Gastrocnemius medialis (tissue), 4 donors: ENCODE measurements around the gene RRP7A. TPM values are rescaled to one million over a fixed set of nuclear protein-coding genes. Genes with fewer than 3 reads are reported as not detected.
A peak's percentile ranks its signal among the peaks of the same experiment; 100 is the strongest.
"Not testable (repeated sequence)": the region's sequence is repeated elsewhere in the genome, so short reads cannot be mapped to it uniquely, and the experiment has no call there.

Source experiments
- ATAC-seq, 2 donors: fragments of 150-250 bp; one replicate each; pipeline ENCODE4 v1.9.1; 2016
- DNase-seq, 2 donors: peaks; one replicate each; pipeline ENCODE4 v3.0.0-alpha.2; 2019
- H3K27ac ChIP-seq, 4 donors: fragments of 200-600 bp; sonication (generic); 1 replicate in 1 of 4; 2 replicates in 3 of 4; pipeline ENCODE4 v1.5.1; 2016 to 2018; ENCODE audit warnings: mild to moderate bottlenecking in 2 of 4, moderate library complexity in 1 of 4
- H3K27me3 ChIP-seq, 3 donors: fragments of 200-600 bp; sonication (generic) in 2 of 3; 1 replicate in 1 of 3; 2 replicates in 2 of 3; pipeline versions ENCODE4 v1.5.1 to v1.6.0; 2016 to 2019; ENCODE audit warnings: mild to moderate bottlenecking in 1 of 3, moderate library complexity in 1 of 3
- H3K36me3 ChIP-seq, 2 donors: fragments of 200-600 bp; sonication (generic) in 1 of 2; one replicate each; pipeline ENCODE4 v1.5.1; 2017 to 2018
- H3K4me1 ChIP-seq, 2 donors: fragments of 200-600 bp; sonication (generic) in 1 of 2; one replicate each; pipeline ENCODE4 v1.5.1; 2016 to 2017; ENCODE audit warnings: mild to moderate bottlenecking in 2 of 2
- H3K4me3 ChIP-seq, 4 donors: fragments of 200-600 bp; sonication (generic) in 3 of 4; 1 replicate in 1 of 4; 2 replicates in 3 of 4; pipeline ENCODE4 v1.5.1; 2016 to 2019; ENCODE audit warnings: mild to moderate bottlenecking in 2 of 4
- H3K9me3 ChIP-seq, 3 donors: fragments of 200-600 bp; sonication (generic) in 2 of 3; 1 replicate in 1 of 3; 2 replicates in 2 of 3; pipeline ENCODE4 v1.5.1; 2016 to 2019
- POLR2A ChIP-seq, 2 donors: fragments of 450-650 bp; IDR thresholded peaks; one replicate each; pipeline ENCODE4 v1.6.1; 2017; ENCODE audit warnings: antibody characterized with exemption in 2 of 2, mild to moderate bottlenecking in 2 of 2, moderate library complexity in 2 of 2
- in situ Hi-C, 4 donors: fragments of 200-750 bp; cut with MboI; loops; one replicate each; pipeline versions ENCODE4 v1.15.0 to v1.8.0; 2017; ENCODE audit warnings: low sequenced_read_pairs in 4 of 4
- intact Hi-C: fragments of 100-400 bp; cut with DNase I; formaldehyde crosslinking; loops from one replicate; pipeline ENCODE4 v1.15.1; 2023; ENCODE audit warnings: low total_unique reads
- total RNA-seq, 4 donors: library from RNA; depleted of rRNA; stranded (reverse); fragments of >200 nt; gene quantifications; one replicate each; pipeline versions ENCODE4 v1.1.0 to v1.2.3, GENCODE V29; 2016
- TF ChIP-seq, protein P1 (sequence below), 5 experiments: fragments of 450-650 bp in 3 of 5; fragments of 200-600 bp in 2 of 5; sonication (generic) in 2 of 5; IDR thresholded peaks in 4 of 5; conservative IDR thresholded peaks in 1 of 5; 1 replicate in 4 of 5; 2 replicates in 1 of 5; pipeline ENCODE4 v1.5.1; 2016 to 2019; ENCODE audit warnings: antibody characterized with exemption in 5 of 5, mild to moderate bottlenecking in 3 of 5, moderate library complexity in 3 of 5

The RRP7A gene
- total RNA-seq, 4 donors from 2014 or later, result 11.9 to 27.3 (median 15.8) TPM

- Histone ChIP-seq H3K27ac (no peak overlapping the region), H3K9me3 (no peaks in the 10 kb centered on the region), H3K36me3 (no peaks in the 10 kb centered on the region), H3K27me3 (no peaks in the 10 kb centered on the region), H3K4me1 (no peaks in the 10 kb centered on the region), H3K4me3 (no peak overlapping the region)
- TF ChIP-seq, protein P1, sequence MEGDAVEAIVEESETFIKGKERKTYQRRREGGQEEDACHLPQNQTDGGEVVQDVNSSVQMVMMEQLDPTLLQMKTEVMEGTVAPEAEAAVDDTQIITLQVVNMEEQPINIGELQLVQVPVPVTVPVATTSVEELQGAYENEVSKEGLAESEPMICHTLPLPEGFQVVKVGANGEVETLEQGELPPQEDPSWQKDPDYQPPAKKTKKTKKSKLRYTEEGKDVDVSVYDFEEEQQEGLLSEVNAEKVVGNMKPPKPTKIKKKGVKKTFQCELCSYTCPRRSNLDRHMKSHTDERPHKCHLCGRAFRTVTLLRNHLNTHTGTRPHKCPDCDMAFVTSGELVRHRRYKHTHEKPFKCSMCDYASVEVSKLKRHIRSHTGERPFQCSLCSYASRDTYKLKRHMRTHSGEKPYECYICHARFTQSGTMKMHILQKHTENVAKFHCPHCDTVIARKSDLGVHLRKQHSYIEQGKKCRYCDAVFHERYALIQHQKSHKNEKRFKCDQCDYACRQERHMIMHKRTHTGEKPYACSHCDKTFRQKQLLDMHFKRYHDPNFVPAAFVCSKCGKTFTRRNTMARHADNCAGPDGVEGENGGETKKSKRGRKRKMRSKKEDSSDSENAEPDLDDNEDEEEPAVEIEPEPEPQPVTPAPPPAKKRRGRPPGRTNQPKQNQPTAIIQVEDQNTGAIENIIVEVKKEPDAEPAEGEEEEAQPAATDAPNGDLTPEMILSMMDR (IDR thresholded peaks at IDR 0.05 in 4 of 5, conservative IDR thresholded peaks at IDR 0.05 in 1 of 5), result no peak
- intact Hi-C loops, result no loop called here
- ATAC-seq (no peak), DNase-seq (no peak)
- in situ Hi-C loops, result no loop called here
Measured at GRCh38 chr22:42547562-42547961, 28.0 kb upstream of the RRP7A start.

DNA sequence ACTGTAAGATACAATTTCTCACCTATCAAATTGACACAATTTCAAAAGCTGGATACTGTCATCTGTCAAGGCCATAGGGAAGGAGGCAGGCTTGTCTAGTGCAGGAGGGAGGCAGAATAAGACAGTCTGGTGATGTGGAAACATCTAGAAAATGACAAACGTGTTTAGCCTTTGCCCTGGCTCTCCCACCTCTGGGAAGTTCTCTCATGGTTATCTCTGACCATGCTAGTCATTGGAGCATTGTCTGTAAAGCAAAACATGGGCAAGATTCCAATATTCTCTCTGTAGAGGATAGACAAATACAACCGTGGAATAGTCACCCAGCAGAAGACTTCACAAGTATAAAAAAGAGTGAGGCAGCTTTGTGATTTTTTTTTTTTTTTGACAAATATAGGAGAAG lies 25.1 kb upstream of the RRP7A start:
- TF ChIP-seq POLR2A (IDR thresholded peaks at IDR 0.05), result no peak
- TF ChIP-seq, protein P1 (IDR thresholded peaks at IDR 0.05 in 4 of 5, conservative IDR thresholded peaks at IDR 0.05 in 1 of 5), result no peak
- Histone ChIP-seq H3K27me3 (no peaks in the 10 kb centered on the region), H3K4me1 (no peaks in the 10 kb centered on the region), H3K9me3 (no peaks in the 10 kb centered on the region), H3K27ac (no peak overlapping the region), H3K36me3 (no peaks in the 10 kb centered on the region), H3K4me3 (no peak overlapping the region)
- intact Hi-C loops, result no loop called here
- in situ Hi-C loops, result no loop called here
- ATAC-seq (no peak), DNase-seq (no peak)

GRCh38 chr22:42539236-42539771 lies 19.7 kb upstream of the RRP7A start:
- intact Hi-C loops, result loop anchor here (10.0 kb wide), 1 partner anchor 75 kb away; the partner anchor contains the start of gene POLDIP3
- H3K36me3 ChIP-seq, H3K9me3 ChIP-seq, DNase-seq, in situ Hi-C loops, H3K4me3 ChIP-seq, H3K4me1 ChIP-seq, H3K27me3 ChIP-seq: not testable (repeated sequence)
- peak overlapping the region in 3 of 4 donors; percentile 42 to 64 (median 44) for H3K27ac ChIP-seq
- peak; percentile 47 to 67 for ATAC-seq

- H3K4me1 ChIP-seq, DNase-seq, H3K36me3 ChIP-seq, H3K4me3 ChIP-seq, H3K9me3 ChIP-seq, in situ Hi-C loops, H3K27me3 ChIP-seq: not testable (repeated sequence)
- intact Hi-C loops, result loop anchor here (10.0 kb wide), 1 partner anchor 77 kb away; the partner anchor contains the start of gene POLDIP3
- ATAC-seq, result peak; percentile 56 to 83
- H3K27ac ChIP-seq, result peak overlapping the region; percentile 47 to 68 (median 65)
Measured at GRCh38 chr22:42537199-42537831, 17.7 kb upstream of the RRP7A start.

DNA sequence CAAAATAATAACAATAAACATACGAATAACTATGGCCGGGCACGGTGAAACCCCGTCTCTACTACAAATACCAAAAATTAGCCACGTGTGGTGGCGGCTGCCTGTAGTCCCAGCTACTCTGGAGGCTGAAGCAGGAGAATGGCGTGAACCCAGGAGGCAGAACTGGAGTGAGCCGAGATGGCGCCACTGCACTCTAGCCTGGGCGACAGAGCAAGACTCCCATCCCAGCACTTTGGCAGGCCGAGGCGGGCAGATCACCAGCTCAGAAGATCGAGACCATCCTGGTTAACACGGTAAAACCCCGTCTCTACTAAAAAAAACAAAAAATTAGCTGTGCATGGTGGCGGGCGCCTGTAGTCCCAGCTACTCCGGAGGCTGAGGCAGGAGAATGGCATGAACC lies 17.0 kb upstream of the RRP7A start:
- H3K4me3 ChIP-seq, DNase-seq, H3K4me1 ChIP-seq, H3K9me3 ChIP-seq, in situ Hi-C loops, ATAC-seq, H3K27me3 ChIP-seq, H3K36me3 ChIP-seq: not testable (repeated sequence)
- H3K27ac ChIP-seq, result peak overlapping the region in 3 of 4 donors; percentile 45 to 68 (median 65)
- intact Hi-C loops, result loop anchor here (10.0 kb wide), 1 partner anchor 78 kb away; the partner anchor contains the start of gene POLDIP3

- ATAC-seq, result no peak
- in situ Hi-C loops (no loop called here), intact Hi-C loops (loop anchor here (10.0 kb wide), 1 partner anchor 79 kb away; the partner anchor contains the start of gene POLDIP3)
- no peak for TF ChIP-seq POLR2A (IDR thresholded peaks at IDR 0.05)
- TF ChIP-seq, protein P1 (IDR thresholded peaks at IDR 0.05 in 4 of 5, conservative IDR thresholded peaks at IDR 0.05 in 1 of 5), result no peak
- H3K27ac ChIP-seq, result peak overlapping the region in 2 of 4 donors; percentile 45 to 68
- no peak for DNase-seq
- no peaks in the 10 kb centered on the region for H3K27me3 ChIP-seq
- H3K4me3 ChIP-seq, result no peak overlapping the region
- H3K4me1 ChIP-seq, result peaks cover 3 to 6% of the 10 kb centered on the region in 2 donors
- no peaks in the 10 kb centered on the region for H3K9me3 ChIP-seq
- no peaks in the 10 kb centered on the region for H3K36me3 ChIP-seq
Measured at GRCh38 chr22:42536166-42536565, 16.6 kb upstream of the RRP7A start.

- in situ Hi-C loops, result not testable (repeated sequence)
Measured at GRCh38 chr22:42535082-42535731, 15.6 kb upstream of the RRP7A start.

More at GRCh38 chr22:42535082-42535731, 15.6 kb upstream of the RRP7A start:
- ATAC-seq, H3K4me1 ChIP-seq, H3K4me3 ChIP-seq, H3K9me3 ChIP-seq, H3K27me3 ChIP-seq, H3K36me3 ChIP-seq, H3K27ac ChIP-seq, DNase-seq: not testable (repeated sequence)
- intact Hi-C loops, result loop anchor here (10.0 kb wide), 1 partner anchor 80 kb away; the partner anchor contains the start of gene POLDIP3
